PFSK-1 (cell line): Measurements from ENCODE around the gene SPATA6L.

Source experiments
- FOXP2 ChIP-seq: optimal IDR thresholded peaks from 2 replicates; pipeline ENCODE3; 2011; ENCODE audit warnings: borderline replicate concordance, control low read depth, inconsistent platforms; ENCODE audit not compliant: insufficient read depth; ENCODE audit errors: extremely low read length, extremely low read depth
- POLR2AphosphoS5 ChIP-seq: IDR thresholded peaks from 2 replicates; pipeline ENCODE4 v1.6.1; 2012; ENCODE audit warnings: low read depth, mild to moderate bottlenecking, control low read depth, low read length, moderate library complexity
- REST ChIP-seq, 2 experiments: IDR thresholded peaks; 2 replicates each; pipeline versions ENCODE4 v1.6.1 to v1.8.0; 2011 to 2012; ENCODE audit warnings: low read depth in 2 of 2, low read length in 2 of 2, control low read depth in 1 of 2, inconsistent platforms in 1 of 2, mild to moderate bottlenecking in 1 of 2, moderate library complexity in 1 of 2; ENCODE audit not compliant: insufficient read depth in 1 of 2
- SIN3A ChIP-seq: IDR thresholded peaks from 2 replicates; pipeline ENCODE4 v1.6.1; 2012; ENCODE audit warnings: mild to moderate bottlenecking, low read length, moderate library complexity, borderline replicate concordance; ENCODE audit not compliant: insufficient read depth
- TAF1 ChIP-seq: IDR thresholded peaks from 2 replicates; pipeline ENCODE4 v1.6.1; 2012; ENCODE audit warnings: low read length, control low read depth, borderline replicate concordance; ENCODE audit not compliant: insufficient read depth

SPATA6L gene

GRCh38 chr9:4669890-4670289 is 3.6 kb upstream of the SPATA6L start:
- TF ChIP-seq SIN3A = no peak
- no peak for TF ChIP-seq FOXP2
- no peak for TF ChIP-seq REST (IDR thresholded peaks at IDR 0.05; ENCODE audit: insufficient read depth in 1 of 2, low read depth in 2 of 2, low read length in 2 of 2)
- no peak for TF ChIP-seq TAF1
- no peak for TF ChIP-seq POLR2AphosphoS5

- no peak for TF ChIP-seq SIN3A
- no peak for TF ChIP-seq POLR2AphosphoS5
- no peak for TF ChIP-seq FOXP2
- TF ChIP-seq REST (IDR thresholded peaks at IDR 0.05; ENCODE audit: insufficient read depth in 1 of 2, low read depth in 2 of 2, low read length in 2 of 2) = no peak
- no peak for TF ChIP-seq TAF1
Measured at GRCh38 chr9:4668604-4669003, 2.3 kb upstream of the SPATA6L start.

- TF ChIP-seq SIN3A (no peak), REST (IDR thresholded peaks at IDR 0.05; ENCODE audit: insufficient read depth in 1 of 2, low read depth in 2 of 2, low read length in 2 of 2) (no peak), TAF1 (no peak), FOXP2 (no peak), POLR2AphosphoS5 (no peak)
Measured at GRCh38 chr9:4667681-4668080, 1.4 kb upstream of the SPATA6L start.

GRCh38 chr9:4665357-4665756 is 923 bp downstream of the SPATA6L start:
- no peak for TF ChIP-seq FOXP2
- TF ChIP-seq POLR2AphosphoS5 = no peak
- no peak for TF ChIP-seq SIN3A
- no peak for TF ChIP-seq REST (IDR thresholded peaks at IDR 0.05; ENCODE audit: insufficient read depth in 1 of 2, low read depth in 2 of 2, low read length in 2 of 2)
- no peak for TF ChIP-seq TAF1

GRCh38 chr9:4663956-4664355 is 2.3 kb downstream of the SPATA6L start:
- TF ChIP-seq SIN3A (no peak), REST (IDR thresholded peaks at IDR 0.05; ENCODE audit: insufficient read depth in 1 of 2, low read depth in 2 of 2, low read length in 2 of 2) (no peak), FOXP2 (no peak), TAF1 (no peak), POLR2AphosphoS5 (no peak)
